ENCODE measurements around the gene LAD1. TPM values are rescaled to one million over a fixed set of nuclear protein-coding genes. Genes with fewer than 3 reads are reported as not detected.

The LAD1 gene
- total and polyA plus RNA-seq, 2 of the 13 experiments (the other 11 are each of a cell fraction or from before 2014, with no cell fraction given): 10.8 to 65.6 TPM

GRCh38 chr1:201354901-201355295 lies 44.2 kb downstream of the LAD1 start:
- 0% methylated on average over 1 of the region's 4 CpGs for WGBS (ENCODE audit: low lambda C conversion rate)

GRCh38 chr1:201354151-201354900 lies 44.8 kb downstream of the LAD1 start:
- in situ Hi-C loops (cut with HindIII; ENCODE audit: extremely low pct_ligation_motif_present, low pct_unique_long_range_greater_than_20kb): no loop called here
- Histone ChIP-seq H3K4me1 (ENCODE audit: insufficient read depth, low read length) (no peaks in the 10 kb centered on the region), H3K9me3 (ENCODE audit: low read length) (no peaks in the 10 kb centered on the region), H3K27me3 (ENCODE audit: control insufficient read depth in 1 of 2, insufficient read depth in 2 of 2, low read length in 2 of 2) (peaks cover 2 to 26% of the 10 kb centered on the region in 2 experiments), H3K4me3 (replicated peaks in 1 of 3; ENCODE audit: insufficient read depth in 1 of 3, low read depth in 2 of 3, low read length in 3 of 3) (no peak overlapping the region), H3K4me2 (ENCODE audit: low read depth, low read length) (no peak overlapping the region), H2AFZ (ENCODE audit: low read length) (no peak overlapping the region), H3K9ac (ENCODE audit: insufficient read depth, low read depth, low read length) (no peak overlapping the region), H3K36me3 (replicated peaks in 1 of 2; ENCODE audit: control insufficient read depth in 1 of 2, insufficient read depth in 2 of 2, low read length in 2 of 2) (no peaks in the 10 kb centered on the region), H3K79me2 (ENCODE audit: insufficient read depth, low read length) (no peaks in the 10 kb centered on the region), H4K20me1 (ENCODE audit: insufficient read depth, low read length) (no peaks in the 10 kb centered on the region), H3K27ac (ENCODE audit: extremely low read length, insufficient read depth, low read length) (no peak overlapping the region)
- FAIRE-seq (no peak), DNase-seq (ENCODE audit: low spot score) (no peak), ATAC-seq (0 out of 3 replicates have a peak, but pooled peaks have one; percentile 27)
- CTCF ChIA-PET (ENCODE audit: low intra/inter-chr PET ratio, low total read pairs): no interaction called here
- TF ChIP-seq HHEX (CRISPR knock-in tag; IDR thresholded peaks at IDR 0.05) (no peak), ZNF781 (CRISPR knock-in tag; IDR thresholded peaks at IDR 0.05; ENCODE audit: borderline replicate concordance, not compliant biosample characterization) (no peak), ZNF83 (CRISPR knock-in tag; IDR thresholded peaks at IDR 0.05; ENCODE audit: borderline replicate concordance) (no peak)
- intact Hi-C loops (cut with micrococcal nuclease; ENCODE audit: unreplicated experiment): no loop called here
- no TSS peak for BruUV-seq (replicated peaks)
- POLR2A ChIA-PET: no interaction called here
- WGBS (ENCODE audit: low lambda C conversion rate): 33% methylated on average over 7 of the region's 9 CpGs

More at GRCh38 chr1:201354901-201355295, 44.2 kb downstream of the LAD1 start:
- Histone ChIP-seq H4K20me1 (ENCODE audit: insufficient read depth, low read length) (no peaks in the 10 kb centered on the region), H3K9ac (ENCODE audit: insufficient read depth, low read depth, low read length) (no peak overlapping the region), H3K4me1 (ENCODE audit: insufficient read depth, low read length) (no peaks in the 10 kb centered on the region), H3K9me3 (ENCODE audit: low read length) (no peaks in the 10 kb centered on the region), H3K4me3 (replicated peaks in 1 of 3; ENCODE audit: insufficient read depth in 1 of 3, low read depth in 2 of 3, low read length in 3 of 3) (no peak overlapping the region), H3K36me3 (replicated peaks in 1 of 2; ENCODE audit: control insufficient read depth in 1 of 2, insufficient read depth in 2 of 2, low read length in 2 of 2) (no peaks in the 10 kb centered on the region), H3K4me2 (ENCODE audit: low read depth, low read length) (no peak overlapping the region), H3K27me3 (ENCODE audit: control insufficient read depth in 1 of 2, insufficient read depth in 2 of 2, low read length in 2 of 2) (peaks cover 2 to 22% of the 10 kb centered on the region in 2 experiments), H3K79me2 (ENCODE audit: insufficient read depth, low read length) (no peaks in the 10 kb centered on the region), H3K27ac (ENCODE audit: extremely low read length, insufficient read depth, low read length) (no peak overlapping the region), H2AFZ (ENCODE audit: low read length) (no peak overlapping the region)
- TF ChIP-seq RARG (CRISPR knock-in tag; IDR thresholded peaks at IDR 0.05; ENCODE audit: low read depth) (no peak), JARID2 (CRISPR knock-in tag; IDR thresholded peaks at IDR 0.05; ENCODE audit: insufficient replicate concordance) (no peak)
- ATAC-seq (no peak), FAIRE-seq (no peak), DNase-seq (ENCODE audit: low spot score) (no peak)
- no TSS peak for BruUV-seq (replicated peaks)
- intact Hi-C loops (cut with micrococcal nuclease; ENCODE audit: unreplicated experiment): no loop called here
- POLR2A ChIA-PET: no interaction called here
- in situ Hi-C loops (cut with HindIII; ENCODE audit: extremely low pct_ligation_motif_present, low pct_unique_long_range_greater_than_20kb): no loop called here
- CTCF ChIA-PET (ENCODE audit: low intra/inter-chr PET ratio, low total read pairs): no interaction called here

Measured in HepG2 (cell line).